ENCODE measurements around the gene USP17L29. TPM values are rescaled to one million over a fixed set of nuclear protein-coding genes. Genes with fewer than 3 reads are reported as not detected.
"Not testable (repeated sequence)": the region's sequence is repeated elsewhere in the genome, so short reads cannot be mapped to it uniquely, and the experiment has no call there.

The USP17L29 gene
- total RNA-seq, 1 donor from 2014 or later: not detected

GRCh38 chr4:9381012-9381534, 27.6 kb downstream of the USP17L29 start:
- not testable (repeated sequence) for H3K27ac Mint-ChIP-seq, H3K36me3 Mint-ChIP-seq, H3K9me3 Mint-ChIP-seq, H3K4me1 Mint-ChIP-seq
- Mint-ChIP-seq H3K4me3 (peak overlapping the region; percentile 55), H3K27me3 (ENCODE audit: low read depth) (peaks cover 14% of the 10 kb centered on the region)
- peak; percentile 72 for TF ChIP-seq CTCF (IDR thresholded peaks at IDR 0.05; ENCODE audit: unreplicated experiment)
- peak in 1 of 2 experiments; percentile 64 for DNase-seq (ENCODE audit: low spot score in 2 of 2, unreplicated experiment in 2 of 2)

GRCh38 chr4:9384126-9384525, 30.7 kb downstream of the USP17L29 start:
- H3K36me3 Mint-ChIP-seq: no peaks in the 10 kb centered on the region
- H3K4me3 Mint-ChIP-seq: no peak overlapping the region
- H3K27me3 Mint-ChIP-seq (ENCODE audit: low read depth): peaks cover 14% of the 10 kb centered on the region
- H3K27ac Mint-ChIP-seq: no peak overlapping the region
- H3K9me3 Mint-ChIP-seq: no peaks in the 10 kb centered on the region
- no peak for TF ChIP-seq CTCF (IDR thresholded peaks at IDR 0.05; ENCODE audit: unreplicated experiment)
- H3K4me1 Mint-ChIP-seq: no peaks in the 10 kb centered on the region
- DNase-seq (ENCODE audit: low spot score in 2 of 2, unreplicated experiment in 2 of 2): no peak

GRCh38 chr4:9389001-9389400, 35.6 kb downstream of the USP17L29 start:
- H3K4me3 Mint-ChIP-seq: not testable (repeated sequence)

More at GRCh38 chr4:9389001-9389400, 35.6 kb downstream of the USP17L29 start:
- not testable (repeated sequence) for H3K36me3 Mint-ChIP-seq; H3K4me1 Mint-ChIP-seq; H3K27ac Mint-ChIP-seq; DNase-seq (ENCODE audit: low spot score in 2 of 2, unreplicated experiment in 2 of 2); H3K9me3 Mint-ChIP-seq
- peaks cover 13% of the 10 kb centered on the region for H3K27me3 Mint-ChIP-seq (ENCODE audit: low read depth)

Other genes with a start within 250 kb of the USP17L29 start
- gene FAM90A26, start 183.2 kb upstream of the USP17L29 start, total RNA-seq: not detected in 3 replicates
- not detected in 3 replicates for gene USP17L10, start 143.0 kb upstream of the USP17L29 start, total RNA-seq
- 0.14 TPM in 1 of 3 replicates, not detected in the others for gene USP17L11, start 138.2 kb upstream of the USP17L29 start, total RNA-seq
- not detected in 3 replicates for gene USP17L12, start 133.5 kb upstream of the USP17L29 start, total RNA-seq
- not detected in 3 replicates for gene USP17L13, start 128.7 kb upstream of the USP17L29 start, total RNA-seq
- gene USP17L15, start 119.3 kb upstream of the USP17L29 start, total RNA-seq: 0.16 TPM in 1 of 3 replicates, not detected in the others
- gene USP17L17, start 109.8 kb upstream of the USP17L29 start, total RNA-seq: not detected in 3 replicates
- not detected in 3 replicates for gene USP17L18, start 105.0 kb upstream of the USP17L29 start, total RNA-seq
- gene USP17L19, start 100.3 kb upstream of the USP17L29 start, total RNA-seq: not detected in 3 replicates
- not detected in 3 replicates for gene USP17L20, start 95.5 kb upstream of the USP17L29 start, total RNA-seq
- not detected in 3 replicates for gene USP17L21, start 90.8 kb upstream of the USP17L29 start, total RNA-seq
- gene USP17L22, start 86.0 kb upstream of the USP17L29 start, total RNA-seq: not detected in 3 replicates
- gene USP17L24, start 28.5 kb upstream of the USP17L29 start, total RNA-seq: not detected in 3 replicates
- not detected in 3 replicates for gene USP17L25, start 23.7 kb upstream of the USP17L29 start, total RNA-seq
- not detected in 3 replicates for gene USP17L26, start 19.0 kb upstream of the USP17L29 start, total RNA-seq
- not detected in 3 replicates for gene USP17L5, start 14.2 kb upstream of the USP17L29 start, total RNA-seq
- gene USP17L27, start 9.5 kb upstream of the USP17L29 start, total RNA-seq: not detected in 3 replicates
- gene USP17L28, start 4.7 kb upstream of the USP17L29 start, total RNA-seq: not detected in 3 replicates
- gene USP17L30, start 9.5 kb downstream of the USP17L29 start, total RNA-seq: not detected in 3 replicates
- not detected in 3 replicates for gene DEFB131A, start 90.8 kb downstream of the USP17L29 start, total RNA-seq

Data from mesothelial cell of epicardium (in vitro differentiated cells).